SHP77 treated with DMSO at 0.1 percent for 48 hours (cell line): ENCODE results near the gene RDH11.
"Not testable (repeated sequence)": the region's sequence is repeated elsewhere in the genome, so short reads cannot be mapped to it uniquely, and the experiment has no call there.

Source experiments
- DNase-seq: peaks from one replicate; lab custom pipeline; 2025; lab: John Stamatoyannopoulos, UW

The RDH11 gene

GRCh38 chr14:67695394-67695949 lies at the start of gene RDH11:
Gene RDH11 (minus strand): TSS chr14:67695764. CDS start chr14:67695703, 61 bp downstream.
- peak; percentile 84 for DNase-seq

GRCh38 chr14:67744046-67744445 lies 48.5 kb upstream of the RDH11 start:
- no peak for DNase-seq

GRCh38 chr14:67738740-67739504 lies 43.4 kb upstream of the RDH11 start:
- no peak for DNase-seq

- no peak for DNase-seq
Observed at GRCh38 chr14:67736771-67737170, 41.2 kb upstream of the RDH11 start.

- no peak for DNase-seq
Observed at GRCh38 chr14:67735336-67736147, 40.0 kb upstream of the RDH11 start.

GRCh38 chr14:67734675-67735074 lies 39.1 kb upstream of the RDH11 start:
- no peak for DNase-seq

- DNase-seq = peak; percentile 35
Observed at GRCh38 chr14:67733616-67734015, 38.1 kb upstream of the RDH11 start.

GRCh38 chr14:67729072-67729885 lies 33.7 kb upstream of the RDH11 start:
- no peak for DNase-seq

- no peak for DNase-seq
Observed at GRCh38 chr14:67728258-67728657, 32.7 kb upstream of the RDH11 start.

GRCh38 chr14:67727361-67727760 lies 31.8 kb upstream of the RDH11 start:
- no peak for DNase-seq

GRCh38 chr14:67725171-67725570 lies 29.6 kb upstream of the RDH11 start:
- DNase-seq = no peak

GRCh38 chr14:67722293-67722692 lies 26.7 kb upstream of the RDH11 start:
- DNase-seq = no peak

GRCh38 chr14:67721875-67722274 lies 26.3 kb upstream of the RDH11 start:
- DNase-seq = no peak

GRCh38 chr14:67719866-67720265 lies 24.3 kb upstream of the RDH11 start:
- DNase-seq = no peak

- DNase-seq = not testable (repeated sequence)
Observed at GRCh38 chr14:67719385-67719784, 23.8 kb upstream of the RDH11 start.

GRCh38 chr14:67718265-67718664 lies 22.7 kb upstream of the RDH11 start:
- no peak for DNase-seq

GRCh38 chr14:67717048-67717447 lies 21.5 kb upstream of the RDH11 start:
- DNase-seq = no peak

- no peak for DNase-seq
Observed at GRCh38 chr14:67710209-67710608, 14.6 kb upstream of the RDH11 start.

GRCh38 chr14:67709796-67710195 lies 14.2 kb upstream of the RDH11 start:
- DNase-seq = not testable (repeated sequence)

GRCh38 chr14:67709346-67709745 lies 13.8 kb upstream of the RDH11 start:
- not testable (repeated sequence) for DNase-seq

- DNase-seq = no peak
Observed at GRCh38 chr14:67705211-67705610, 9.6 kb upstream of the RDH11 start.

- DNase-seq = peak; percentile 49
Observed at GRCh38 chr14:67704484-67705089, 9.0 kb upstream of the RDH11 start.
